NCI-H2171 (cell line): ENCODE data around the gene FHIP1A.
"Not testable (repeated sequence)": the region's sequence is repeated elsewhere in the genome, so short reads cannot be mapped to it uniquely, and the experiment has no call there.

Source experiments
- DNase-seq: peaks from one replicate; lab custom pipeline; 2025; lab: John Stamatoyannopoulos, UW

Gene FHIP1A

DNA sequence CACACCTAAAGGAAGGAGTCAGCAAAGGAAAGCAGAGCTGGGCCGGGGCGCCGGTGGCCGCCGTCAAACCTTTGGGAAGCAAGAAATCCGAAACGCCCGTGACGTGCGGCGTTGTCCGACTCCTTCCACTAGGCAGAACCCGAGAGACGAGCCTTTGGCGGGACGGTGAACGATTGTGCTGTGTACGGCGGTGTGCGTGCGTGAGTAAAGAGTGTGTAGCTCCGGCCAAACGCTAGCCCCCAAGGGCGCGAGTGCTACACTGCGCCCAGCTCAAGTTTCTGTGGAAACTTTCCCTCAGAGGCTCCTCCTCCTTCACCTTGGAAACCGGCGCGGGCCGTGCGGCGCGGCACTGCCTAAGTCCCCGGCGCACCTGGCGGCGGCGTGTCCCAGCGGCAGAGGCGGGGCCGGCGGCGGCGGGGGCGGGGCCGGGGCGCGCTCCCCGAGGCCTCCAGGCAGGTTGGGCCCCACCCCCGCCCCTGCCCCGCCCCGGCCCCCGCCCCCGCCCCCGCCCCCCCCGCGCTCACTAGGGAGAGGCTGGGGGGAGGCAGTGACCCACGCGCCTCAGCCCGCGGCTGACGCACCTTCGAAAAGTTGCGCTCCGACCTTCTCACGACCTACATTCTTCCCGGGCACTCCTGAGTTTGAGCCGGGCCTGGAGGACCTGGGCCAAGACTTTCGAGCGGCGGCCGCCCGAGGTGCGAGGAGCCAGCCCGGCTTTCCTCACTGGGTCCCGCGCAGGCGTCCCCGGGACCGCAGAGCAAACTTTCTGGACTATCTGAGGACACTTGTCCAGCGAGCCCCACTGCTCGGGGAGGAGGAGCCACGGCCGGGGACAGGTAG lies at the start of gene FHIP1A:
TSS of gene FHIP1A (plus strand) at position 547 of the 840 bp plus-strand sequence. CDS start 157,084 bp downstream, outside the sequence.
- DNase-seq, result peak; percentile 79

DNA sequence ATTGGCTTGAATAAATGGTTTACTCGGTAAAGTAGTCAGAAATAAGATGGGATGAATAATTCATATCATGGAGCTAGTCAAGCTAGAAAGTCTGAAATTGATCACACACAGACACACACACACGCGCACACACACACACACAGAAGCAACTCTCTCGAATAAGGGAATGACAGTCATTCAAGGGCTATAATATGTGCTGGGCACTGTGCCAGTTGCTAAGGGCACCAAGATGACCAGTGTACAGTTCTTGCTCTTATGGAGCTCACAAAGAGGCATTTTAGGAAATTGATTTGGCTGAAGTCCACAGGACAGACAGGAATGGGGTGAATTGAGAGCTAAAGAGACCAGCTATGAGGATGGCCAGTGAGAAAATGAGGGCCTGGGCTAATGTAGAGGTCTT lies 49.4 kb upstream of the FHIP1A start:
- DNase-seq, result no peak

DNA sequence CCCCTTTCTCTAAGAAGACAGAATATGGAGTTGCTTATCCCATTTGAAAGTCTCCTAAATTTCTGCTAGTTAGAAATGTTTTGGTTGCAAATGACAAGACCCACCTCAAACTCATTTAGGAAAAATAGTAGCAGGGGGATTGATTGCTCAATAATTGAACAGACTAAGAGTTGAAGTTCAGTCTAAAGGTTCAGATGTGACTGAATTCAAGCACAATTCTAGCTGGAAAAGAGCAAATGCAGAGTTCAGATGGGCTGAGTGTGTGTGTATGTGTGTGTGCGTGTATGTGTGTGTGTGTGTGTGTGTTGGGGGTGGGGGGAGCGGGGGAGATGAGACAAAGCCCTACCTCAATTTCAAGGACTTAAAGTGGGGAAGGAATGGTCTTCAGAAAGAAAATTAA lies 47.9 kb upstream of the FHIP1A start:
- DNase-seq, result no peak

- DNase-seq, result no peak
Measured at GRCh38 chr4:151361966-151362365, 47.0 kb upstream of the FHIP1A start.

DNA sequence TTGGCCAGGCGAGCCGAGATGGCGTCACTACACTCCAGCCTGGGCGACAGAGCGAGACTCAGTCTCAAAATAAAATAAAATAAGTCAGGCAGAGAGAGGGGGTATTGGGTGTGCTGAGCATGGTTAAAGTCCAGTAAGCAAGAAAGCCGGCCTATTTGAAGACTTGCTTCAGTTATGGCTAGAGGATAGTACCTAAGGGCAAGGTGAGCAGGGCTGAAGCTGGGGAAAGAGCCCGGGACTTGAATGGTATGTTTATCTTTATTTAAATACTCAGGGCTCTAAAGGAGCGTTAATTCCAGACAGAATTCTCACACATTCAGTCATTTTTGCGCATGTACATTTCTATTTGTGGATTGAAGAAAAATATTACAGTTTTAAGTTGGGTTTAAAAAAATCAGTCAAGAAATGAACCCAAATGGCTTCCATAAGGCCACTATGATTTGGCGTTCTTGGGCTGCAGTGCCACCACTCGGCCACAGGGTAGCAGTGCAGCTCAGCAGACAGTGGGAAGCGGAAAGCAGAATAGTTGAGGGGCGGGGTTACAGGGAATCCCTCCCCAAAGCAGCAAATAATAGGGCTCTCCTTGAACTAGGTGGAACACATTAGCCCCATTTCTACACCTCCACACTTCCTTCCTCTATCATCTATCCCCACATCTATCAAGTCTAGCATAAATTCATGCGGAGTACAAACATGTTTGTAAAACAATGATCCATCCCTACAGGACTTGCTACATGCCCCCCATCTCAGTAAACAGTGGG lies 46.4 kb upstream of the FHIP1A start:
- peak; percentile 41 for DNase-seq

DNA sequence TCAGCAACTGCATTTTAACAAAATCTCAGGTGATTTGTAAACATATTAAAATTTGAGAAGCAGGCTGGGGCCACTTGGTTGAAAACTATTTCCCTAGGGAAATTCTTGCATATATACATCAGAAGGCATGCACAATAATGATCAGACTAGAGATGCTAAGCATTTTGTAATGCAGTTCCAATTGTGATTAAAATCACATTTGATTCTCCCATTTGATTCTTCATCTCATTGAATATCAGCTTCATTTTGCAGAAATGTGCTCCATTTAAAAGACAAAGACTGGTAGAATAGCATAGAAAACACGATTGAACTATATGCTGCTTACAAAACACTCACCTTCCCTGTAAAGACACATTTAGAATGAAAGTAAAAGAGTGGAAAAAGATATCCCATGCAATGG lies 32.4 kb upstream of the FHIP1A start:
- DNase-seq, result no peak

DNA sequence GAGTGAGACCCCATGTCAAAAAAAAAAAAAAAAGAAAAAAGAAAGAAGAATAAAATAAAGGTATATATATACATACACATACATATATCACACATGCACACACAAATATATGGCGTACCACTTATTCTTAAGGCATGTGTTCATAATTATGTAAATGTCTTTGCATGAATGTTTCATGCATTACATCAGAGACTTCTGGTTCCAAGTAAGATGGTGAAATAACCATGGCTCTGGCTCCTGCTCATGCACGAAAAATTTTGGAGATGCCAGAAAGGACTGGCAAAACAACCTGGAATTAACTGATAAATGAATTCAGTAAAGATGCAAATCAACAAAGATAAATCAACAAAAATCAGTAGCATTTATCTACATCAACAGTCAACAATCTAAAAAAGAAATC lies 19.7 kb upstream of the FHIP1A start:
- no peak for DNase-seq

DNA sequence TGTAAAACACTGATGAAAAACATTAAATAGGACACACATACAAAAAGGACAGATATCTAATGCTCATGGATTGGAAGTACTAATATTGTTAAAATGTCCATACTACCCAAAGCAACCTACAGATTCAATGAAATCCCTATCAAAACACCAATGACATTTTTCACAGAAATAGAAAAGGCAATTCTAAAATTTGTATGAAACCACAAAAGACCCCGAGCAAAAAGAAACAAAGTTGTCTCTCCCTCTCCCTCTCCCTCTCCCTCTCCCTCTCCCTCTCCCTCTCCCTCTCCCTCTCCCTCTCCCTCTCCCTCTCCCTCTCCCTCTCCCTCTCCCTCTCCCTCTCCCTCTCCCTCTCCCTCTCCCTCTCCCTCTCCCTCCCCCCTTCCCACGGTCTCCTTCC lies 19.2 kb upstream of the FHIP1A start:
- DNase-seq, result not testable (repeated sequence)

GRCh38 chr4:151395873-151396272 lies 13.1 kb upstream of the FHIP1A start:
- no peak for DNase-seq

GRCh38 chr4:151400343-151400742 lies 8.6 kb upstream of the FHIP1A start:
- no peak for DNase-seq

- DNase-seq, result no peak
Measured at GRCh38 chr4:151401739-151402138, 7.2 kb upstream of the FHIP1A start.

DNA sequence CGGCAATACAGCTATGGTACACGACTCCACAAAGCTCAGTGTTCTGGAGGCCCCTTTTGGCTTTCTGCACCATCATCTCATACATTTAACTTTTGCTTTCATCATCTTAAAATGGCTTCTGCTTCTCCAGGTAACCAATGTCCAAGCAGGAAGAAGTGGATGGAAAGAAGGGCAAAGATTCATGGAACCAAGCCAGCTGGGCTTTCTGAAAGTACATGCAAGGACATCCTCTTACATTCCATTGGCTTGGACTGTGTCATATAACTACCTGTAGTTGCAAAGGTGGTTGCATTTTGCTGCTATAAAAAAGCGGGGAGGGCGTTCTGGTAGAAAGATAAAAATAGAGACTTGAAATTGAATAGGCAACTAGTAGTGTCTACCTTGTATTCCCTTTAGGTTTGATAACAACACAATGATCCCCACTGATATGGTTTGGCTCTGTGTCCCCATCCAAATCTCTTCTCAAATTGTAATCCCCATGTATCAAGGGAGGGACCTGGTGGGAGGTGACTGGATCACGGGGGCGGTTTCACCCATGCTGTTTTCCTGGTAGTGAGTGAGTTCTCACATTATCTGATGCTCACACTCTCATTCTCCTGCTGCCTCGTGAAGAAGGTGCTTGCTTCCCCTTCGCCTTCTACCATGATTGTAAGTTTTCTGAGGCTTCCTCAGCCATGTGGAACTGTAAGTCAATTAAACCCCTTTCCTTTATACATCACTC lies 6.7 kb upstream of the FHIP1A start:
- DNase-seq, result no peak

- no peak for DNase-seq
Measured at GRCh38 chr4:151403656-151404055, 5.3 kb upstream of the FHIP1A start.

DNA sequence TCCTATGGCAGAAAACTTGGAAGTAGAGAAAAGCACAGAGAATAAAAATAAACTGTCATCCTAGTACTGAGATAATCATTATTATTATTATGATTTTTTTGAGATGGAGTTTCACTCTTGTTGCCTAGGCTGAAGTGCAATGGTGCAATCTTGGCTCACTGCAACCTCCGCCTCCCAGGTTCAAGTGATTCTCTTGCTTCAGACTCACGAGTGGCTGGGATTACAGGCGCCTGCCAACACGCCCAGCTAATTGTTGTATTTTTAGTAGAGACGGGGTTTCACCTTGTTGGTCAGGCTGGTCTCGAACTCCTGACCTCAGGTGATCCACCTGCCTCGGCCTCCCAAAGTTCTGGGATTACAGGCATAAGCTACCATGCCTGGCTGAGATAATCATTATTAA lies 4.2 kb upstream of the FHIP1A start:
- not testable (repeated sequence) for DNase-seq

DNA sequence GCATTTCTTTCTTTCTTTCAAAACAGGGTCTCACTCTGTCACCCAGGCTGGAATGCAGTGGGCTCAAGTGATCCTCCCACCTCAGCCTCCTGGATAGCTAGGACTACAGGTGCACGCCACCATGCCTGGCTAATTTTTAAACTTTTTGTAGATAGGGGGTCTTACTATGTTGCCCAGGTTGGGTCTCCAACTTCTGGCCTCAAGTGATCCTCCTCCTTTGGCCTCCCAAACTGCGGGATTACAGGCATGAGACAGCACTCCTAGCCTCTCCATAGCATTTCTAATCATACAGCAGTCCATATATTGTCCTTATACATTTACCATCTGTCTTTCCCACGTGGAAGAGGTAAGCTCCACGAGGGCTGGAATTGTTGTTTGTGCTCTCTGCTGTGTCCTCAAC lies 2.0 kb upstream of the FHIP1A start:
- no peak for DNase-seq

GRCh38 chr4:151407466-151408379 lies 1.3 kb upstream of the FHIP1A start:
- no peak for DNase-seq

GRCh38 chr4:151408380-151408629 lies 671 bp upstream of the FHIP1A start:
- no peak for DNase-seq

DNA sequence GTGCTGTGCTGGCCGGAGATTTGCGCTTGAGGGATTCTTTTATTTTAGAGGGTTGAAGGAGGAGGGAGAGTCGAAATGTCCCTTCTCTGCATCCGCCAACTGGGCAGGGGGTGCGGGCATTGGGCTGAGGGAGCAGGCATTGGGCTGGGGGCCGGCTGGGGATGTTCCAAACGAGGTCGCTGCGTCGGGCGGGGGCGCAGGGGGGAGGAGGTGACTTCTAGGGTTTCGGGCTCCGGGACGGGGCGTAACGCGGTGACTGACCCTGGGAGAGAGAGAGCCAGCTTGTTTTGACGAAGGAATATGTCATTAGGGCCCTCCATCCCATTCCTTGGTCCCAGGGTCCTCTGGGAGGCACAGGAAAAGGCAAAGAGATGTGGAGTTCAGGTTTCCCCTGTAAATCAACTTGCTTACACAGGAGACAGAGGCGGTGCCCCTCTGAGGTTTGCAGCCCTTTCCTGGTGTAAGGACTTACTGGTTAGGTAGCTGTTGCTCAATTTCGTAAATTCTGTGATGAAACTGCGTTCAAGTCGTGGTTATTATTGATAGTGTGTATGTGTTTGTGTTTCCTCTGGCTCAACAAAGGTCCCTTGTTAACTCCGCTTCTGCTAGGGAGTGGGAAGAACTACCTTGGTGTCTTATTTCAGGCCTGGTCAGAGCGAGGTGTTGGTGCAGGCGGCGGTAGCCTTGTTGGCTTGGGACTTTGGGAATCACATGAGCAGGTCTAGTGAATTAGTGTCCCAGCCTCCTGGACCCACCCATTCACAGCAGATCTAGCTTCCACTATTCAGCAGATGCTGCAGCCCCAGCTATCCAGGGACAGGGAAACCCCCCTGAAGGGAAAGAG lies 716 bp downstream of the FHIP1A start:
- DNase-seq, result no peak

- DNase-seq, result no peak
Measured at GRCh38 chr4:151415978-151416377, 7.0 kb downstream of the FHIP1A start.

- DNase-seq, result no peak
Measured at GRCh38 chr4:151417164-151417571, 8.2 kb downstream of the FHIP1A start.
